OCI-M2 (cell line): ENCODE results near the gene SPANXN4.

Experiments
- DNase-seq: peaks from one replicate; lab custom pipeline; 2025; ENCODE audit not compliant: unreplicated experiment; lab: John Stamatoyannopoulos, UW

Gene SPANXN4, protein sequence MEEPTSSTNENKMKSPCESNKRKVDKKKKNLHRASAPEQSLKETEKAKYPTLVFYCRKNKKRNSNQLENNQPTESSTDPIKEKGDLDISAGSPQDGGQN

DNA sequence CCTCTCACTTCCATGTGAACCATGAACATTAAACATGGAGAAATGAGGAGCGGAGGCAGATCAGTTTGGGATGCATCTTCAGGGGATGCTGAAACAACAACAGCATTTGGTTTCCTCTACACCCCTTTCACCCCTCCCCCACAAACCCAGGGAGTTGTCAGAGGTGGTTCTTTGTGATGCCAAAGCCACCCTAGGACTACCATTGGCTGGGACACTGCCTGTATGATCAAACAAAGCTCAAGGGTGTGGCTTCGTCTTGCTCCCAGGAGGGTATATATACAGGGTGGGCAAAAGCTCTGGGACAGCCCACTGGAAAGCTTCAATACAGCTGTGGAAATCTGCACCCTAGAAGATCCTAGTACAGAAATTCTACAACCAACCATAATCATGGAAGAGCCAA lies at the start of gene SPANXN4:
Gene SPANXN4, plus strand, starts transcription at position 301 of the 400 bp plus-strand sequence. Its CDS starts 87 bp downstream, at position 388.
- no peak for DNase-seq

DNA sequence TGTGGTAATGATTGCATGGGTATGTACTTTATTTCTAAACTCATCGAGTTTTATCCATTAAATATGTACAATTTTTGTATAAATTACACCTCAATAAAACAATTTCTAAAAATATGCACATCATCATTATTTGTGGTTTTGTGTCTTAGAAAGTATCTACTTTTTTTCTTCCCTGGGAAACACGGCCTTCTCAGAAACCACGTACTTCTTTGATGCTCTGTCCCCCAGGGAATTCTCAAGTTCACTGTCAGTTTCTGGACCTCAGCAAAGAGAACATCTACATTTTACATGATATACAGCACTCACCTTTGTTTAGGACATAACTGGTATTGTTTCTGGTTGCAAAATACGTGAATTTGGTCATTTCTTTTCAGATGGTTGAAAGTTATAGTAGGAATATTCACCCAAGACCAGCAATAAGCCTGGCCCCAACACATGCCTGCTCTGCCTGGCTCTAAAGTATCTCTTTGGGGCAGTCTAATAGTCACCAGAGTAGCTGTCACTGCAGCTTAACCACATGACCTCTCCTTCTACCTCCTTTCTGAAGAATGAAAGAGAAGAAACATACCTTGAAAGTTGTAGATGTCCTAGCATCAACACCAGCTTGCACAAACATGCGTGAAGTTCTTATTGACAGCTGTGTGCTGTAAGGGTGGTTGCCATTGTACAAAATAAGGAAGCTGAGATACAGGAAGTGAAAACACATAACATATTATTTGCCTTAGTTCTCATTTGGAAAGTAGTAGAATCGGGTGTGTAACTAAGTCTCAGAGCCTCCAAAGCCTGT lies 48.4 kb upstream of the SPANXN4 start:
- DNase-seq = no peak

DNA sequence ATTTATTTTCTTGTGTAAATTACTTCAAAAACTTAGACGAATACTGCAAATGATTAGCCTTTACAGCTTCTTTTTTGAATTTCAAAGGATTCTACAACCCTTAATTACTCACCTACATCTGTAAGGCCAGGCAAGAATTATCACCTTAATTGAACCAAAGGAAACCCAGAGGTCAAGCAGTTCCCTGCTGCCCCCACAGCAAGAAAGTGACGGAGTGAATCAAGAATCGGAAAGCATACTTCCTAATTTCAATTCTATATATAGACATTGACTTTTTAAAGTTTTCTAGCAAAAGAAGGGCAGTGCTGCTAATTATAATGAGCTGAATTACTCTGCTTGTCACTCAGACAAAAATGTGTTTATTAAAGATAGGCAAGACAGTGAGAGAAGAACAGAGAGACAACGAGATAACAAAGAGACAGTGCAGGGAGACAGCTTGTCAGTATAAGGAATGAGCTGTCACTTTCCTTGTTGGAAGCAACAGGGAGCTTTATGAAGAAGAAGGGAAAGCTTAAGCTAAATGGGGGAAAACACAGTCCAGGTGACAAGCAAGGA lies 47.5 kb upstream of the SPANXN4 start:
- DNase-seq = no peak

DNA sequence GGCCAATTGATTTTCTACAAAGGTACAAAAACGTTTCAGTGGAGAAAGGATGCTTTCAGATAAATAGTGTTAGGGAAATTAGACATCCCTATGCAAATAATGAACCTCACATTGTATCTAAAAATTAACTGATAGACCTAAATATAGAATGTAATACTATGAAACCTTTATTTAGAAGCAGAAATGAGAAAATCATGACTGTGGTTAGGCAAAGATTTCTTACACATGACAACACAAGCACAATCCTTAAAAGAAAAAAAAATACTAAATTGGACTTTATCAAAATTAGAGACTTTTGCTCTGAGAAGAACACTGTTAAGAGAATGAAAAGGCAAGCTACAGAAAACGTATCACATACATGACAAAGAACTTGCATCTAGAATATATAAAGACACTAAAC lies 43.0 kb upstream of the SPANXN4 start:
- DNase-seq = no peak

DNA sequence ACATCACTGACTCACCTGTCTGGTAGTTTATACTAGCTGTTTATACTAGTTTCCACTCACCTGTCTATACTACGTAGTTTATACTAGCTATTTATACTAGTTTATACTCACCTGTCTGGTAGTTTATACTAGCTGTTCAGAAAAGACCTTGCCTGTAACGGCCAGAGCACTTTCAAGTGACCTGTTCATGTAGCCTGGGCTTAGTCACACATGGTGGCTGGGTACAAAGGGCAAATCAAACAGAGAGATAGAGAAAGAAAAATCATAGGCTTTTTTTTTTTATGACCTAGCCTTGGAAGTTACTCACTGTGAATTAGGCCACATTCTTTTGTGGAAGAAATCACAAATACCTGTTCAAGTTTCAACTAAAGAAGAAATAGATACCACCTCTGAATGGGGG lies 30.7 kb upstream of the SPANXN4 start:
- no peak for DNase-seq

DNA sequence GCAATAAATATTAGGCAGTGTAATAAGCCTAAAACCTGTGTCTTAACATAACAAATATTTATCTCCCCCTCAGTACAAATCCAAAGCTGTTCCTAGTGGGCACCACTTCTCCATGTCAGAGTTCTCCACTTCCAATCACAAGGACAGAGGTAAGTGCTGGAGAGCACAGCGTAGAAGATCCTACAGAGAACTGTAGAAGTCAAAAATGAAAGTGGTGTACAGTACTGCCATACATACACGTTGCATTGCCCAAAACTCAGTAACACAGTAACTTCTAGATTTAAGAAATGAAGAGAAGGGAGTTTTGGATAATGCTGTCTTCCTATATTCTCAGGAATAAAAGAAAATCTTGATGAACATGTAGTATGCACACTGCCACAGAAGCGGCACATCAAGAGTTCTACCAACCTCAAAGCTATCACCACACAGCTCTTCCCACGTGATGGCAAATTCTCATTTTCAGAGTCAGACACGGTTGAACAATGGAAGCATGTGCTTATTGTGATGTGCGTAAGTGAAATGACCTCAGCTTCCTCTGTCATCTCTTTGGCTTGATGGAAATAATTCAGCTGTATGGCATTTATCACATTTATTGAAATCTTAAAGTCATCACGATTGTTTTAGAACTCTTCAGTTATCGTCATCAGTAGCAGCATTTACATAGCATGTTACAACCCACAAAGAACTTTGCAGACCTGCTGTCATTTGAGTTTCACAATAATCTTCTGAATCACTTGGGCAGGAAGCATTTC lies 27.1 kb upstream of the SPANXN4 start:
- DNase-seq = no peak

DNA sequence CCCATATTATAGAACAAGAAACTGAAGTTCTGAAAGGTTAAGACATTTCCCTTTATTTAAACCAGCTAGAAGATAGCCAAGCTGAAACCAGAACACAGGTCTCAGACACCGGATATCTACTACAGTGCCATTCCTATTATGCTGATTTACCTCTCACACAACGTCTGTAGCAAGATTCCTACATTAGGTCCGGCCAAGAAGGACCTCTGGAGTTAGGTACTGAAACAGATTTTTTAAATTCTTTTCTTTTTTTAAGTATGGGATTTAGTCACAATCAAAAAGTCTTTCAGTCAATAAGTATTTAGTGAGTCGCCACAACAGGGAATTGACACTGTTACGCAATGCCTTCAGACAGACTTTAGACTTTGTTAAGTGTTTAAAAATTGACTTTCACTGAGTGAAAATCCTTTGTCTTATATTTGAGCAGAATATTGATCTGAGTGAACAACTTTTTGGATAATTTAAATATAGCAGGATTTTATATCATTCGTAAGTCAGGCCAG lies 26.5 kb upstream of the SPANXN4 start:
- DNase-seq = no peak

DNA sequence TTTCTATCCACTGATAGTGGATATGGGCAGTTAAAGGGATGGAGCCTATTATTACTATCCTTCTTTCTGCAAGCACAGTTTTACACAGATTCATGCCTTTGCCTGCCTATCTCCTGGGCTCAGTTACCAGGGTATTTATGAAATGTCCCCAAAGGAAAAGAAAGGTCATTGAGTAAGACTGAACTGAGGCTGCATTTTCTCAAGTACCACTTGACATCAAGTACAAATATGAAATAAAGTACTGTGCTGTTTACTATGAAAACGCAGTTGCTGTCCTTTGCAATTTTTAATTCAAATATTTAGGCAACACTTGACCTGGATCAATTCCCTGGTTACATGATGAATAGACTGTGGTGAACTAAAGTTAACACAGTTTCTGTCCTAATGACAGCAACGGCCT lies 23.5 kb upstream of the SPANXN4 start:
- no peak for DNase-seq

DNA sequence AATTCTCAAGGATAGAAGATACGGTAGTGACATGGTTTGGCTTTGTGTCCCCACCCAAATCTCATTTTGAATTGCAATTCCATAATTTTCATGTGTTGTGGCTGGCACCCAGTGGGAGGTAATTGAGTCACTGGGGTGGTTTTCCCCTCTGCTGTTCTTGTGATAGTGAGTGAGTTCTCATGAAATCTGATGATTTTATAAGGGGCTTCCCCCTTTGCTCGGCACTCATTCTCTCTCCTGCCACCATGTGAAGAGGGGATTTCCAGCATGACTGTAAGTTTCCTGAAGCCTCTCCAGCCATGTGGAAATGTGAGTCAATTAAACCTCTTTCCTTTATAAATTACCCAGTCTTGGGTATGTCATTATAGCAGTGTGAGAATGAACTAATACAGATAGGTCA lies 8.5 kb upstream of the SPANXN4 start:
- no peak for DNase-seq

DNA sequence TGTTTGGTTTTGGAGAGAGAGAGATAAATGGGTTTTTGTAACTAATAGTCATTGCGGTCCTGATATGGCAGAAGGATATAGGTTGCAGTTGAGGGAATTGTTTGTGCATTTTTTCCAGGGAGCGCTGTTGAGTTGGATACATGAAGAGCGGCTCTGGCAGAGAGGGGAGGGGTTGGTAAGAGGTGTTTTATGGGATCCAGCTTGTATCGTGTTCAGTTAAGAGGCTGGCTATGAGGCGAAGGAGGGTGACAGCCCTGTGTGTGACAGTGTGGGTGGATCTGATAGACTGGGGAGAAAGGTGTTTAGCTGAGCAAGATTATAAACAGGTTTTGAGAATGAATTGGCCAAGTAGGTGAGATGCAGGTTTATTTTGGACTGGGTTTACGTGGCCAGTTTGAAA lies 1.5 kb downstream of the SPANXN4 start:
- no peak for DNase-seq

DNA sequence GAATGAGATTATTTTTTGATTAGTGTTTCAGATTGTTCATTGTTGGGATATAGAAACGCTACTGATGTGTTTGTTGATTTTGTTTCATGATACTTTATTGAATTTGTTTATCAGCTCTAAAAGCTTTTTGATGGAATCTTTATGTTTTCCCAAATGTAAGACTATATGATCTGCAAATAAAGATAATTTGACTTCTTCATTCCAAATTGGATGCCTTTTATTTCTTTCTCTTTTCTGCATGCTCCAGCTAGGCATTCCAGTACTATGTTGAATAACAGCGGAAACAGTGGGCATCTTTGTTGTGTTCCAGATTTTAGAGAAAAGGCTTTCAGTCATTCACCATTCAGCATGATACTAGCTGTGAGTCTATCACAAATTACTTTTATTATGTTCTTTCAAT lies 21.8 kb downstream of the SPANXN4 start:
- DNase-seq = no peak

DNA sequence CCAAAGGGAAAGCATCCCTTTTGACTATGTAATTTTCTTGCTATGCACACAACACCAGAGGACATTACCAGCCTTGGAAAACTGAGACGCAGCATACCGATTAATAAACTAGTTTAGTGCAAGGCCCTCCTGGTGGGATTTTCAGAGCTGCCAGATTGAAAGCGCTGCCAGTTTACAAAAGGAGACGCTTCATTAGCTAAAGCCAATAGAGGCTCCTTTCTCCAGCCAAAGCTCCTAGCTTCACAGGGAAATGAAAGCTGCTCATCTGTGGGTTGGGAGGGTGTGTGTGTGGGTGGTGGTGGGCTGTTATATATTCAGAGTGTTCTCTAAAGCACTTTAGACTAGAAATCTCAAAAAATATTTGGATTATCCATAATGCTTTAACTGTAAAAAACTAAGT lies 32.4 kb downstream of the SPANXN4 start:
- DNase-seq = no peak

DNA sequence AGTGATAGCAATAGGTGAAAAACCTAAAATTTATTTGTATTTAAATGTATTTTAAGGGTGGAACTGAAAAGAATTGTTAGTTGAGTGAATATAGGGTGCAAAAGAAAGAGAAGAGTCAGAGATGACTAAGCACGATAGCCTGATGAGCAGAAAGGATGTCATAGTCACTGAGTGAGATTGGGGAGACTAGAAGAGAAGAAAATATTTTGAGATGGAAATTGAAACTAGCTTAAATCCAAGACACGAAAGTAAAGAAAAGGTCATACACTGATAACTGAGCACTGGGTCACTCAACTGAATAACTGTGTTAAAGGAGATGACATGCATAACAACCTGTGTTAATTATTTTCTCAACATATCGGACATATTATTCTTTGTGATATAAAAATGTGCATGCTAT lies 55.5 kb downstream of the SPANXN4 start:
- DNase-seq = no peak

DNA sequence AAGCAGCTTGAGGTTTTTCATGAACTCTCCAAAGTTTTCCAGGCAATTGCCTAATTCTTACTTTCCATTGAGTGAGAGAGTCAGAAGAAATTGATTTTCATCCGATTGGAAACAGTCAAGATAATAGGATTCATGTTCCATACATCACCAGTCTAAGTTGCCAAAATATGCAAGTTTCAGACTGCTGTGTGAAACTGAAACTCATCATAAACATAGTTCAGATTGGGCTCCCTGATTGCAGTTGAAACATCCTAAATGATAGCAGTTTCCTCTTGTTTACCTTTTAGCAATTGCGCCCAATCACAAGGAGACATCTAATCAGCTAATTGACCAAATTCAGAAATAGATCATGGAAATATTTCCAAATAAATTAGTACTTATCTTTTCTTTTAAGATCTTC lies 56.8 kb downstream of the SPANXN4 start:
- DNase-seq = no peak
